ENCODE data around the gene FOLR2. TPM values are rescaled to one million over a fixed set of nuclear protein-coding genes. Genes with fewer than 3 reads are reported as not detected.

FOLR2 gene
- total RNA-seq, 1 experiment from 2014 or later, result not detected

DNA sequence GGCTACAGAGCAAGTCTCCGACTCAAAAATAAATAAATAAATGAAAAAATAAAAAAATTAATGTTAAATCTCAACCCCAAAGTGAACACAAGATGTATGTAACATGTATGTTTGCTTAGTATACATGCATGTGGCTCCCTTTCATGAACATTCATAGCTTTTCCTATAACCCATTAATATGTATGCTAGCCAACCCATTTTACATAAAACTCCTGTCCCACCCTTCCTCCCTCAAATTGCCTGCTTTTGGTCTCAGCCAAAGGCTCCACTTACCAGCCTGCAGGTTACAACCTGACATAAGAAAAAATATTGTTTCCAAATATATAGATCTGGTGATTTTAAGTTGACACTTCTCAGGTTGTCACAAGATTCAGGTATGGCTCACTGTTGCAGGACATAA, 28.3 kb upstream of the FOLR2 start:
- ChIA-PET CTCF (interaction anchor here (0.7 kb wide), 1 partner anchor 44 kb away, joined by 3 read pairs; no protein-coding TSS in a partner anchor), RAD21 (ENCODE audit: low non-redundant PET in 1 of 2, low total read pairs in 2 of 2, uncharacterized antibody in 2 of 2, unreplicated experiment in 2 of 2) (no interaction called here), POLR2A (no interaction called here)
- Histone ChIP-seq H3K9me2 (ENCODE audit: insufficient read depth) (no peaks in the 10 kb centered on the region), H3K4me1 (ENCODE audit: control insufficient read depth in 1 of 2, insufficient read depth in 2 of 2, low read length in 2 of 2) (peaks cover 13 to 26% of the 10 kb centered on the region in 2 experiments), H3K4me2 (ENCODE audit: low read length) (no peak overlapping the region), H3K36me3 (ENCODE audit: control insufficient read depth in 1 of 2, insufficient read depth in 2 of 2, low read length in 2 of 2) (no peaks in the 10 kb centered on the region), H3K27me3 (ENCODE audit: insufficient read depth, low read length) (no peaks in the 10 kb centered on the region), H2AFZ (ENCODE audit: low read depth, low read length, poor library complexity, severe bottlenecking) (no peak overlapping the region), H3K9ac (ENCODE audit: low read length) (no peak overlapping the region), H3K79me2 (ENCODE audit: insufficient read depth, low read length) (no peaks in the 10 kb centered on the region), H3K4me3 (replicated peaks in 1 of 2; ENCODE audit: low read depth in 1 of 2, low read length in 2 of 2) (no peak overlapping the region), H3K27ac (ENCODE audit: low read depth, low read length) (no peak overlapping the region), H4K20me1 (ENCODE audit: insufficient read depth) (no peaks in the 10 kb centered on the region), H3K9me3 (ENCODE audit: control insufficient read depth in 1 of 2, insufficient read depth in 1 of 2, low read depth in 1 of 2, low read length in 2 of 2) (no peaks in the 10 kb centered on the region)
- TF ChIP-seq, protein P1, sequence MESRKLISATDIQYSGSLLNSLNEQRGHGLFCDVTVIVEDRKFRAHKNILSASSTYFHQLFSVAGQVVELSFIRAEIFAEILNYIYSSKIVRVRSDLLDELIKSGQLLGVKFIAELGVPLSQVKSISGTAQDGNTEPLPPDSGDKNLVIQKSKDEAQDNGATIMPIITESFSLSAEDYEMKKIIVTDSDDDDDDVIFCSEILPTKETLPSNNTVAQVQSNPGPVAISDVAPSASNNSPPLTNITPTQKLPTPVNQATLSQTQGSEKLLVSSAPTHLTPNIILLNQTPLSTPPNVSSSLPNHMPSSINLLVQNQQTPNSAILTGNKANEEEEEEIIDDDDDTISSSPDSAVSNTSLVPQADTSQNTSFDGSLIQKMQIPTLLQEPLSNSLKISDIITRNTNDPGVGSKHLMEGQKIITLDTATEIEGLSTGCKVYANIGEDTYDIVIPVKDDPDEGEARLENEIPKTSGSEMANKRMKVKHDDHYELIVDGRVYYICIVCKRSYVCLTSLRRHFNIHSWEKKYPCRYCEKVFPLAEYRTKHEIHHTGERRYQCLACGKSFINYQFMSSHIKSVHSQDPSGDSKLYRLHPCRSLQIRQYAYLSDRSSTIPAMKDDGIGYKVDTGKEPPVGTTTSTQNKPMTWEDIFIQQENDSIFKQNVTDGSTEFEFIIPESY (IDR thresholded peaks at IDR 0.05; ENCODE audit: extremely low read depth, insufficient replicate concordance, low read length), result no peak
- TF ChIP-seq, protein P2, sequence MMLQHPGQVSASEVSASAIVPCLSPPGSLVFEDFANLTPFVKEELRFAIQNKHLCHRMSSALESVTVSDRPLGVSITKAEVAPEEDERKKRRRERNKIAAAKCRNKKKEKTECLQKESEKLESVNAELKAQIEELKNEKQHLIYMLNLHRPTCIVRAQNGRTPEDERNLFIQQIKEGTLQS (IDR thresholded peaks at IDR 0.05), result no peak
- no peak for TF ChIP-seq SP1 (IDR thresholded peaks at IDR 0.05; ENCODE audit: low read depth)
- no peak for TF ChIP-seq YY1 (IDR thresholded peaks at IDR 0.05; ENCODE audit: extremely low read depth, insufficient replicate concordance, low read depth, low read length)
- no peak for TF ChIP-seq TCF7L2 (IDR thresholded peaks at IDR 0.05; ENCODE audit: borderline replicate concordance, extremely low read depth, insufficient read depth, insufficient read length)
- TF ChIP-seq JUND (IDR thresholded peaks at IDR 0.05), result no peak
- no peak for TF ChIP-seq POLR2A (IDR thresholded peaks at IDR 0.05; ENCODE audit: borderline replicate concordance, extremely low read depth, insufficient read depth, insufficient read length)
- no peak for TF ChIP-seq ZNF274 (IDR thresholded peaks at IDR 0.05; ENCODE audit: low read depth, low read length)
- no peak for TF ChIP-seq SIN3A (IDR thresholded peaks at IDR 0.05; ENCODE audit: low read depth)
- TF ChIP-seq POLR2AphosphoS5 (IDR thresholded peaks at IDR 0.05; ENCODE audit: low read depth, low read length), result no peak
- TF ChIP-seq EZH2 (IDR thresholded peaks at IDR 0.05), result no peak
- TF ChIP-seq CEBPB (IDR thresholded peaks at IDR 0.05; ENCODE audit: low read depth), result no peak
- TF ChIP-seq, protein P3, sequence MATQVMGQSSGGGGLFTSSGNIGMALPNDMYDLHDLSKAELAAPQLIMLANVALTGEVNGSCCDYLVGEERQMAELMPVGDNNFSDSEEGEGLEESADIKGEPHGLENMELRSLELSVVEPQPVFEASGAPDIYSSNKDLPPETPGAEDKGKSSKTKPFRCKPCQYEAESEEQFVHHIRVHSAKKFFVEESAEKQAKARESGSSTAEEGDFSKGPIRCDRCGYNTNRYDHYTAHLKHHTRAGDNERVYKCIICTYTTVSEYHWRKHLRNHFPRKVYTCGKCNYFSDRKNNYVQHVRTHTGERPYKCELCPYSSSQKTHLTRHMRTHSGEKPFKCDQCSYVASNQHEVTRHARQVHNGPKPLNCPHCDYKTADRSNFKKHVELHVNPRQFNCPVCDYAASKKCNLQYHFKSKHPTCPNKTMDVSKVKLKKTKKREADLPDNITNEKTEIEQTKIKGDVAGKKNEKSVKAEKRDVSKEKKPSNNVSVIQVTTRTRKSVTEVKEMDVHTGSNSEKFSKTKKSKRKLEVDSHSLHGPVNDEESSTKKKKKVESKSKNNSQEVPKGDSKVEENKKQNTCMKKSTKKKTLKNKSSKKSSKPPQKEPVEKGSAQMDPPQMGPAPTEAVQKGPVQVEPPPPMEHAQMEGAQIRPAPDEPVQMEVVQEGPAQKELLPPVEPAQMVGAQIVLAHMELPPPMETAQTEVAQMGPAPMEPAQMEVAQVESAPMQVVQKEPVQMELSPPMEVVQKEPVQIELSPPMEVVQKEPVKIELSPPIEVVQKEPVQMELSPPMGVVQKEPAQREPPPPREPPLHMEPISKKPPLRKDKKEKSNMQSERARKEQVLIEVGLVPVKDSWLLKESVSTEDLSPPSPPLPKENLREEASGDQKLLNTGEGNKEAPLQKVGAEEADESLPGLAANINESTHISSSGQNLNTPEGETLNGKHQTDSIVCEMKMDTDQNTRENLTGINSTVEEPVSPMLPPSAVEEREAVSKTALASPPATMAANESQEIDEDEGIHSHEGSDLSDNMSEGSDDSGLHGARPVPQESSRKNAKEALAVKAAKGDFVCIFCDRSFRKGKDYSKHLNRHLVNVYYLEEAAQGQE (IDR thresholded peaks at IDR 0.05; ENCODE audit: low read depth), result no peak
- TF ChIP-seq ZFX (IDR thresholded peaks at IDR 0.05), result no peak
- TF ChIP-seq EZH2phosphoT487 (IDR thresholded peaks at IDR 0.05; ENCODE audit: borderline replicate concordance), result no peak
- no peak for TF ChIP-seq CBX3 (IDR thresholded peaks at IDR 0.05; ENCODE audit: low read depth)
- no peak for TF ChIP-seq ELF1 (IDR thresholded peaks at IDR 0.05; ENCODE audit: borderline replicate concordance, low read depth)
- intact Hi-C loops (cut with micrococcal nuclease), result no loop called here
- no TSS peak for BruUV-seq (replicated peaks)
- ATAC-seq, result no peak
- no peak for DNase-seq (ENCODE audit: low read depth, low spot score)
